Measurements from ENCODE around the gene KLRD1. TPM values are rescaled to one million over a fixed set of nuclear protein-coding genes. Genes with fewer than 3 reads are reported as not detected.
"Not testable (repeated sequence)": the region's sequence is repeated elsewhere in the genome, so short reads cannot be mapped to it uniquely, and the experiment has no call there.

KLRD1 gene
- total and polyA plus RNA-seq, 12 donors, result 0.22 to 5.7 (median 1.2) TPM

DNA sequence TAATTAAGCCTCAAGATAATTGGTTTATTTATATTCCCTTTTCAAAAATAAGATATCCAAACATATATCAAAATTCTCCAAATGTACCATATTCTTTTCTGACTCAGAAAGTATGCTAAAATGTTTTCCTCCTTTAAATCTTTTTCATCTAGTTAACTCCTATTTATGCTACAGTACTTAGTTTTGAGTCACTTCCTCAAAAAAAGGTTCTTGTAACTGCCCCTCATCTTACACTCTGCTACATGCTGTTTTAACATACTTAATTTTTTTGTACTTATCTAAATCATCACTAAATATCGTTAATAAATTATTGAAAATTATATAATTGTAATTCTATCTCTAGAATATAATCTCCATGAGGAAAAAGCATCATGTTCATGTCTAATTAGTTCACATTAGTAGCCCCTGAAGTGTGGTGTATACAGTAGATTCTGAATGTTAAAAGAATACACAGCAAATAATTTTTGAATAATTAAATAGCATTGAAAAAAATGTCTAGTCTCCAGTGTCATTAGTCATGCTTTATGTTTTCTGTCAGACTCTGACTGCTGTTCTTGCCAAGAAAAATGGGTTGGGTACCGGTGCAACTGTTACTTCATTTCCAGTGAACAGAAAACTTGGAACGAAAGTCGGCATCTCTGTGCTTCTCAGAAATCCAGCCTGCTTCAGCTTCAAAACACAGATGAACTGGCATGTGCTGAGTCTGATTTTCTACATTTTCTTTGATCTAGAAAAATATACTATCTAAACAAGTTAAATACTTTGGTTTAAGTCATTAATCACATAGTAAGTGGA is 3.5 kb downstream of the KLRD1 start:
- intact Hi-C loops (cut with DNase I), result no loop called here
- TF ChIP-seq, protein P1, sequence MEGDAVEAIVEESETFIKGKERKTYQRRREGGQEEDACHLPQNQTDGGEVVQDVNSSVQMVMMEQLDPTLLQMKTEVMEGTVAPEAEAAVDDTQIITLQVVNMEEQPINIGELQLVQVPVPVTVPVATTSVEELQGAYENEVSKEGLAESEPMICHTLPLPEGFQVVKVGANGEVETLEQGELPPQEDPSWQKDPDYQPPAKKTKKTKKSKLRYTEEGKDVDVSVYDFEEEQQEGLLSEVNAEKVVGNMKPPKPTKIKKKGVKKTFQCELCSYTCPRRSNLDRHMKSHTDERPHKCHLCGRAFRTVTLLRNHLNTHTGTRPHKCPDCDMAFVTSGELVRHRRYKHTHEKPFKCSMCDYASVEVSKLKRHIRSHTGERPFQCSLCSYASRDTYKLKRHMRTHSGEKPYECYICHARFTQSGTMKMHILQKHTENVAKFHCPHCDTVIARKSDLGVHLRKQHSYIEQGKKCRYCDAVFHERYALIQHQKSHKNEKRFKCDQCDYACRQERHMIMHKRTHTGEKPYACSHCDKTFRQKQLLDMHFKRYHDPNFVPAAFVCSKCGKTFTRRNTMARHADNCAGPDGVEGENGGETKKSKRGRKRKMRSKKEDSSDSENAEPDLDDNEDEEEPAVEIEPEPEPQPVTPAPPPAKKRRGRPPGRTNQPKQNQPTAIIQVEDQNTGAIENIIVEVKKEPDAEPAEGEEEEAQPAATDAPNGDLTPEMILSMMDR (IDR thresholded peaks at IDR 0.05), result no peak
- peak overlapping the region in 1 of 10 donors; percentile 4 for H3K27ac ChIP-seq
- DNase-seq (peak in 1 of 2 donors; percentile 6), ATAC-seq (peak in 4 of 8 donors; percentile 29 to 52 (median 44))
- no peaks in the 10 kb centered on the region for H3K36me3 ChIP-seq
- H3K9me3 ChIP-seq, result no peaks in the 10 kb centered on the region
- 52 to 56% methylated on average over 4 of the region's 4 CpGs for WGBS, 2 donors
- no peaks in the 10 kb centered on the region for H3K27me3 ChIP-seq
- H3K4me1 ChIP-seq, result peaks cover 0 to 8% (median 0%) of the 10 kb centered on the region in 9 donors
- peak overlapping the region in 1 of 10 donors; percentile 20 for H3K4me3 ChIP-seq

GRCh38 chr12:10319388-10319787 is 11.7 kb downstream of the KLRD1 start:
- WGBS, 2 donors, result 98 to 99% methylated on average over 2 of the region's 2 CpGs
- H3K4me1 ChIP-seq, result no peaks in the 10 kb centered on the region

GRCh38 chr12:10320643-10321042 is 13.0 kb downstream of the KLRD1 start:
- TF ChIP-seq, protein P1 (IDR thresholded peaks at IDR 0.05), result no peak
- WGBS, 2 donors, result 84 to 96% methylated on average over 1 of the region's 1 CpG
- no peak overlapping the region for H3K27ac ChIP-seq
- no peaks in the 10 kb centered on the region for H3K9me3 ChIP-seq
- no peaks in the 10 kb centered on the region for H3K36me3 ChIP-seq
- intact Hi-C loops (cut with DNase I), result no loop called here
- H3K4me1 ChIP-seq, result no peaks in the 10 kb centered on the region
- H3K27me3 ChIP-seq, result no peaks in the 10 kb centered on the region
- no peak overlapping the region for H3K4me3 ChIP-seq
- no peak for ATAC-seq
- DNase-seq, result no peak

More at GRCh38 chr12:10319388-10319787, 11.7 kb downstream of the KLRD1 start:
- ATAC-seq, result no peak
- Histone ChIP-seq H3K4me3 (no peak overlapping the region), H3K36me3 (no peaks in the 10 kb centered on the region), H3K27me3 (no peaks in the 10 kb centered on the region), H3K9me3 (no peaks in the 10 kb centered on the region), H3K27ac (no peak overlapping the region)
- intact Hi-C loops (cut with DNase I), result no loop called here
- TF ChIP-seq, protein P1 (IDR thresholded peaks at IDR 0.05), result no peak
- no peak for DNase-seq

DNA sequence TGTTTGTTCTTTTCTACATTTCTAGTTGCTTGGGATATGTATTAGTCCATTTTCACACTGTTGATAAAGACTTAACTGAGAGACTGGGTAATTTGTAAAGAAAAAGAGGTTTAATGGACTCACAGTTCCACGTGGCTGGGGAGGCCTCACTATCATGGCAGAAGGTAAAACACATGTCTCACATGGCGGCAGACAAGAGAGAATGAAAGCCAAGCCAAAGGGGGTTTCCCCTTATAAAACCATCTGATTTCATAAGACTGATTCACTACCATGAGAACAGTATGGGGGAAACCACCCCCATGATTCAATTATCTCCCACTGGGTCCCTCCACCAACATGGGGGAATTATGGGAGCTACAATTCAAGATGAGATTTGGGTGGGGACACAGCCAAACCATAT is 21.0 kb downstream of the KLRD1 start:
- not testable (repeated sequence) for DNase-seq
- 72 to 79% methylated on average over 2 of the region's 2 CpGs for WGBS, 2 donors

More for the DNA sequence above, 21.0 kb downstream of the KLRD1 start:
- H3K27ac ChIP-seq, H3K4me3 ChIP-seq, H3K4me1 ChIP-seq, H3K36me3 ChIP-seq, ATAC-seq, H3K27me3 ChIP-seq: not testable (repeated sequence)
- intact Hi-C loops (cut with DNase I), result loop anchor here in 1 of 10 donors (5.0 kb wide), 1 partner anchor 234 kb away; no protein-coding TSS in a partner anchor
- H3K9me3 ChIP-seq, result peaks cover 0 to 14% (median 6%) of the 10 kb centered on the region in 11 donors
